Measurements from ENCODE around the gene SETD1A.

SETD1A gene

DNA sequence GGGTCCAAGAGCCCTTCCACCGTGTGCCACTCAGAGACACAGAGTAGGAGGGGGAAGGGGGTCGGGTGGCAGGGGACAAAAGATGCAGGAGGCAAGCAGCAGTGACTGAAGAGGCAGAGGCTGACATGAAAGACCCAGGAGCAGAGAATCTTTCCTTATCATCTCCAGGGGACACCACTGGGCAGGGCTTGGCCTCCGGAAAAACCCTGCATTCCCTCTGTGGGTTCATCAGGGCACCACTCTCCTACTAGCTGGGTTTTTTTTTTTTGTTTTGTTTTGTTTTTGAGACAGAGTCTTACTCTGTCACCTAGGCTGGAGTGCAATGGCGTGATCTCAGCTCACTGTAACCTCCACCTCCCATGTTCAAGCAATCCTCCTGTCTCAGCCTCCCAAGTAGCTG lies 73.7 kb downstream of the SETD1A start:
- Histone ChIP-seq H3K36me3 (ENCODE audit: control insufficient read depth, insufficient read depth, low read length) (no peaks in the 10 kb centered on the region), H3K9ac (ENCODE audit: low read length) (no peak overlapping the region), H3K4me1 (ENCODE audit: control insufficient read depth, insufficient read depth, low read length) (peaks cover 17% of the 10 kb centered on the region), H3K9me3 (ENCODE audit: control insufficient read depth, low read length) (no peaks in the 10 kb centered on the region), H3K27me3 (ENCODE audit: control insufficient read depth, insufficient read depth, low read length) (no peaks in the 10 kb centered on the region), H3K4me3 (ENCODE audit: low read length) (no peak overlapping the region)

DNA sequence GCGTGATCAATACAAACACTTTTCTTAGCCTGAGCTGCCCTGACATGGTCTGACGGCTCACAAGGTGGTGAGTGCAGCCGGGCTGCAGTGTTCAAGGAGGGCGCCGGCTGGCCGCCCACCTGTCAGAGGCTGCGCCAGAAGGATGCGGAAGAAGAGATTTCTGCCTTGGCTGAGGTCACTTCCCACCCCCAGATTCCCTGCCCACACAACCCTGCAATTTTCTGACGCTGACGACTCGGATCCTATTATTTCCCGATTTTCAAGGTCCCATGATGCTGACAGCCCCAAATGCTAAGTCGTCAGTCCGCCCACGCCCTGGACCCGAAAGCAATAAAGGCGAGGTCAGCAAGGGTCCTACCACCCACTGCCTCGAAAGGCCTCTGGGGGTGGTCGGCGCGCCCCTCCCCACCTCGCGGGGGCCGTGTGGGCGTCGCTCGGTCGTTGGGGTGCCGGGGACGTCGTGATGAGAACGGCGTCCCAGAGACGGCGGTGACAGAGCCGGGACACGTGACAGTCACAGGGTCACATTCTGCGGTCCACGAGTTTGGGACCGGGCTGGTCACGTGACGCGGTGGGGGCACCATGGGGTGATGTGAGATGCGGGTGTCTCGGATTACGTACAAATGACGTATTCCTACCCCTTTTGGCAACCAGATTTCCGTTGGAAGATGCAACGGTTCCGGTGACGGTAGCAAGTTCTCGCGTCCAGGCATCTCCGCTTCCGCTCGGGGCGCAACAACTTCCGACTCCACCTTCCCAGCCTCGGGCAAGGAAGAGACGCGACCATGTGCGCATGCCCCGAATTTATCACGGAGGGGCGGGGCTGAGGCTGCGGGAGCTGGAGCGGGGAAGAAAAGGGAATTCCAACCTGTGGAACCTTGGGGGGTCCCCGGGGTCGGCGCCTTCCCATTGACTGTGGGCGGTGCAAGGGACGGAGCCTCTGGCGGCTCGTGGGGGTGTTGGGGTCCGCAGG lies 75.5 kb downstream of the SETD1A start, which contains the start of gene STX4:
STX4 (plus strand) TSS at position 823 of the 973 bp plus-strand sequence. CDS start 248 bp downstream, outside the sequence.
- Histone ChIP-seq H3K36me3 (ENCODE audit: control insufficient read depth, insufficient read depth, low read length) (peaks cover 4% of the 10 kb centered on the region), H3K4me3 (ENCODE audit: low read length) (peak within 1 kb of the TSS; percentile 100), H3K4me1 (ENCODE audit: control insufficient read depth, insufficient read depth, low read length) (peaks cover 21% of the 10 kb centered on the region), H3K9ac (ENCODE audit: low read length) (peak within 1 kb of the TSS; percentile 96), H3K27me3 (ENCODE audit: control insufficient read depth, insufficient read depth, low read length) (no peaks in the 10 kb centered on the region), H3K9me3 (ENCODE audit: control insufficient read depth, low read length) (no peaks in the 10 kb centered on the region)

DNA sequence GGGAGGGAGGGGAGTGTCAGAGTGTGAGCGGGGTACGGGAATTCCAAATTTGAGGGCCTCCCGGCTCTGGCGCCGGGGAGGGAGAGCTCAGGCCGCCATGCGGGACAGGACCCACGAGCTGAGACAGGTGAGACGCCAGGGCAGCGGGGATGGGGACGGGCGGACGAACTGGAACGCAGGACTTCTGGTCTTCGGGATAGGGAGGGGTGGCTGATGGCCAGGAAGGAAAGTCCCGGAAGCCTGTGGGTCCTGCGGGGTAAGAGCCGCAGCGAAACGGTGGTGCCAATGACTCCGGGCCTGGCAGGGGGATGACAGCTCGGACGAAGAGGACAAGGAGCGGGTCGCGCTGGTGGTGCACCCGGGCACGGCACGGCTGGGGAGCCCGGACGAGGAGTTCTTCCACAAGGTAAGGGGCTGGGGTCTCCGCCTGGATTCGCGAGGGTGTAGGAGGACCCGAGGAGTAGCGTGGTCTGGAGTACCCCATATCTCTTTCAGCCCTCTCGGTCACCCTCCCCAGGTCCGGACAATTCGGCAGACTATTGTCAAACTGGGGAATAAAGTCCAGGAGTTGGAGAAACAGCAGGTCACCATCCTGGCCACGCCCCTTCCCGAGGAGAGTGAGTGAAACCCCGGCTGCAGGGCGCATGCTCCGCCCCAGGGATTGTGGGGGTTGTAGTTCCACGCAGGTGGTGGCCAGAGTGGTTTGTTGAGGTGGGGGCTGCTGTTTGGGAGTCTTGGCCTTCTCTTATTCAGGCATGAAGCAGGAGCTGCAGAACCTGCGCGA lies 76.3 kb downstream of the SETD1A start:
- Histone ChIP-seq H3K36me3 (ENCODE audit: control insufficient read depth, insufficient read depth, low read length) (peaks cover 6% of the 10 kb centered on the region), H3K4me3 (ENCODE audit: low read length) (peak overlapping the region; percentile 100)

More for the DNA sequence above, 76.3 kb downstream of the SETD1A start:
- Histone ChIP-seq H3K27me3 (ENCODE audit: control insufficient read depth, insufficient read depth, low read length) (no peaks in the 10 kb centered on the region), H3K9me3 (ENCODE audit: control insufficient read depth, low read length) (no peaks in the 10 kb centered on the region), H3K4me1 (ENCODE audit: control insufficient read depth, insufficient read depth, low read length) (peaks cover 21% of the 10 kb centered on the region), H3K9ac (ENCODE audit: low read length) (peak overlapping the region; percentile 96)
